Skeletal muscle tissue (tissue), 4 donors: Measurements from ENCODE around the gene CTNNA2. TPM values are rescaled to one million over a fixed set of nuclear protein-coding genes. Genes with fewer than 3 reads are reported as not detected.

Source experiments
- H3K27ac ChIP-seq: one replicate; pipeline ENCODE4 v1.7.0; 2013; ENCODE audit warnings: mild to moderate bottlenecking, low read depth, low read length, inconsistent platforms
- H3K27me3 ChIP-seq, 3 donors: one replicate each; pipeline ENCODE4 v1.7.0; 2013; ENCODE audit warnings: low read length in 3 of 3; ENCODE audit not compliant: control insufficient read depth in 3 of 3, insufficient read depth in 3 of 3
- H3K36me3 ChIP-seq, 3 donors: one replicate each; pipeline ENCODE4 v1.7.0; 2013; ENCODE audit warnings: low read length in 3 of 3; ENCODE audit not compliant: control insufficient read depth in 3 of 3, insufficient read depth in 3 of 3
- H3K4me1 ChIP-seq, 3 donors: one replicate each; pipeline ENCODE4 v1.7.0; 2013; ENCODE audit warnings: low read length in 3 of 3, mild to moderate bottlenecking in 3 of 3; ENCODE audit not compliant: control insufficient read depth in 3 of 3, insufficient read depth in 3 of 3
- H3K4me3 ChIP-seq, 3 donors: one replicate each; pipeline ENCODE4 v1.7.0; 2013; ENCODE audit warnings: low read length in 3 of 3
- H3K9ac ChIP-seq, 3 donors: one replicate each; pipeline ENCODE4 v1.7.0; 2013; ENCODE audit warnings: low read length in 3 of 3, mild to moderate bottlenecking in 3 of 3, moderate library complexity in 2 of 3, low read depth in 1 of 3
- H3K9me3 ChIP-seq, 3 donors: one replicate each; pipeline ENCODE4 v1.7.0; 2013; ENCODE audit warnings: low read length in 3 of 3; ENCODE audit not compliant: control insufficient read depth in 3 of 3
- total RNA-seq: library from RNA; depleted of rRNA; stranded (reverse); fragments of >200 nt; gene quantifications from one replicate; pipeline ENCODE4 v1.2.3, GENCODE V29; 2014
- donor health status: Osteomylitis.

CTNNA2 gene
- total RNA-seq, 1 donor from 2014 or later = 1.0 TPM

GRCh38 chr2:80396276-80396675 lies 883.4 kb downstream of the CTNNA2 start:
- Histone ChIP-seq H3K4me3 (no peak overlapping the region), H3K27me3 (no peaks in the 10 kb centered on the region)

GRCh38 chr2:80403081-80403480 lies 890.2 kb downstream of the CTNNA2 start:
- no peaks in the 10 kb centered on the region for H3K4me1 ChIP-seq

More at GRCh38 chr2:80396276-80396675, 883.4 kb downstream of the CTNNA2 start:
- Histone ChIP-seq H3K9ac (no peak overlapping the region), H3K4me1 (no peaks in the 10 kb centered on the region), H3K36me3 (no peaks in the 10 kb centered on the region), H3K27ac (no peak overlapping the region), H3K9me3 (no peaks in the 10 kb centered on the region)

GRCh38 chr2:80407377-80407776 lies 894.5 kb downstream of the CTNNA2 start:
- no peaks in the 10 kb centered on the region for H3K36me3 ChIP-seq
- no peak overlapping the region for H3K4me3 ChIP-seq
- no peaks in the 10 kb centered on the region for H3K27me3 ChIP-seq
- no peaks in the 10 kb centered on the region for H3K9me3 ChIP-seq
- no peak overlapping the region for H3K9ac ChIP-seq
- no peak overlapping the region for H3K27ac ChIP-seq
- H3K4me1 ChIP-seq = no peaks in the 10 kb centered on the region

More at GRCh38 chr2:80403081-80403480, 890.2 kb downstream of the CTNNA2 start:
- Histone ChIP-seq H3K9me3 (no peaks in the 10 kb centered on the region), H3K4me3 (no peak overlapping the region), H3K27me3 (no peaks in the 10 kb centered on the region), H3K27ac (no peak overlapping the region), H3K9ac (no peak overlapping the region), H3K36me3 (no peaks in the 10 kb centered on the region)

GRCh38 chr2:80410346-80410745 lies 897.5 kb downstream of the CTNNA2 start:
- H3K4me3 ChIP-seq = no peak overlapping the region
- no peaks in the 10 kb centered on the region for H3K27me3 ChIP-seq
- H3K27ac ChIP-seq = no peak overlapping the region

GRCh38 chr2:80413136-80413535 lies 900.3 kb downstream of the CTNNA2 start:
- Histone ChIP-seq H3K36me3 (no peaks in the 10 kb centered on the region), H3K4me1 (no peaks in the 10 kb centered on the region), H3K27me3 (no peaks in the 10 kb centered on the region), H3K4me3 (no peak overlapping the region), H3K9ac (no peak overlapping the region), H3K9me3 (peaks cover 0 to 3% (median 0%) of the 10 kb centered on the region in 3 donors), H3K27ac (no peak overlapping the region)

More at GRCh38 chr2:80410346-80410745, 897.5 kb downstream of the CTNNA2 start:
- Histone ChIP-seq H3K9me3 (peaks cover 0 to 3% (median 0%) of the 10 kb centered on the region in 3 donors), H3K36me3 (no peaks in the 10 kb centered on the region), H3K4me1 (no peaks in the 10 kb centered on the region), H3K9ac (no peak overlapping the region)

- Histone ChIP-seq H3K27me3 (no peaks in the 10 kb centered on the region), H3K4me1 (no peaks in the 10 kb centered on the region), H3K27ac (no peak overlapping the region), H3K9ac (no peak overlapping the region), H3K9me3 (no peaks in the 10 kb centered on the region), H3K4me3 (no peak overlapping the region), H3K36me3 (no peaks in the 10 kb centered on the region)
Measured at GRCh38 chr2:80417737-80418136, 904.9 kb downstream of the CTNNA2 start.

- Histone ChIP-seq H3K27me3 (no peaks in the 10 kb centered on the region), H3K4me1 (no peaks in the 10 kb centered on the region), H3K9ac (no peak overlapping the region), H3K4me3 (no peak overlapping the region), H3K27ac (no peak overlapping the region), H3K36me3 (no peaks in the 10 kb centered on the region), H3K9me3 (no peaks in the 10 kb centered on the region)
Measured at GRCh38 chr2:80420530-80421208, 907.8 kb downstream of the CTNNA2 start.

- Histone ChIP-seq H3K9me3 (no peaks in the 10 kb centered on the region), H3K4me3 (no peak overlapping the region), H3K4me1 (no peaks in the 10 kb centered on the region), H3K9ac (no peak overlapping the region), H3K36me3 (no peaks in the 10 kb centered on the region), H3K27me3 (no peaks in the 10 kb centered on the region), H3K27ac (no peak overlapping the region)
Measured at GRCh38 chr2:80429251-80429650, 916.4 kb downstream of the CTNNA2 start.

GRCh38 chr2:80437959-80438358 lies 925.1 kb downstream of the CTNNA2 start:
- no peaks in the 10 kb centered on the region for H3K4me1 ChIP-seq
- H3K36me3 ChIP-seq = no peaks in the 10 kb centered on the region
- no peaks in the 10 kb centered on the region for H3K27me3 ChIP-seq
- no peak overlapping the region for H3K9ac ChIP-seq
- no peak overlapping the region for H3K27ac ChIP-seq
- H3K9me3 ChIP-seq = no peaks in the 10 kb centered on the region
- H3K4me3 ChIP-seq = no peak overlapping the region

GRCh38 chr2:80438686-80439085 lies 925.8 kb downstream of the CTNNA2 start:
- Histone ChIP-seq H3K27ac (no peak overlapping the region), H3K9me3 (no peaks in the 10 kb centered on the region), H3K4me1 (no peaks in the 10 kb centered on the region), H3K9ac (no peak overlapping the region), H3K36me3 (no peaks in the 10 kb centered on the region), H3K4me3 (no peak overlapping the region), H3K27me3 (no peaks in the 10 kb centered on the region)
